H1 (cell line): ENCODE results near the gene SUSD5. TPM values are rescaled to one million over a fixed set of nuclear protein-coding genes. Genes with fewer than 3 reads are reported as not detected.

ENCODE experiments used
- CTCF ChIA-PET: fragments of 300-600 bp; sonication (Branson Sonifier 250); formaldehyde crosslinking; loops from one replicate; lab custom pipeline; 2021; ENCODE audit not compliant: partially characterized antibody; lab: Charles Lee
- POLR2A ChIA-PET: fragments of 300-600 bp; sonication (Branson Sonifier 250); formaldehyde crosslinking; loops from one replicate; lab custom pipeline; 2021; ENCODE audit warnings: inconsistent platforms; ENCODE audit not compliant: partially characterized antibody; lab: Charles Lee
- DNase-seq, 2 experiments: peaks; one replicate each; pipeline versions ENCODE4 v3.0.0 to v3.0.0-alpha.2; 2010 to 2022; ENCODE audit warnings: low spot score in 2 of 2, low read depth in 1 of 2, mixed read lengths in 1 of 2
- FAIRE-seq: peaks from 2 replicates; lab custom pipeline; 2011; peaks lifted over from hg19 to GRCh38; lab: Jason Lieb, UNC
- H2AFZ ChIP-seq: 2 replicates; pipeline ENCODE4 v1.8.1; 2012; ENCODE audit warnings: low read length, inconsistent platforms
- H2AK5ac ChIP-seq: 2 replicates; pipeline ENCODE4 v1.6.1; 2013; ENCODE audit warnings: low read depth, low read length
- H2BK120ac ChIP-seq: replicated peaks from 2 replicates; pipeline ENCODE3; 2013; ENCODE audit warnings: low read depth, low read length, inconsistent platforms
- H2BK12ac ChIP-seq: 2 replicates; pipeline ENCODE4 v1.6.1; 2013; ENCODE audit warnings: low read depth, low read length
- H2BK15ac ChIP-seq: 2 replicates; pipeline ENCODE4 v1.6.1; 2013; ENCODE audit warnings: low read length
- H2BK20ac ChIP-seq: 2 replicates; pipeline ENCODE4 v1.6.1; 2013; ENCODE audit warnings: low read length
- H2BK5ac ChIP-seq: 2 replicates; pipeline ENCODE4 v1.6.1; 2013; ENCODE audit warnings: low read depth, low read length
- H3K14ac ChIP-seq: 2 replicates; pipeline ENCODE4 v1.6.1; 2013; ENCODE audit warnings: inconsistent platforms; ENCODE audit not compliant: insufficient read length
- H3K18ac ChIP-seq: 2 replicates; pipeline ENCODE4 v1.6.1; 2013; ENCODE audit warnings: low read length; ENCODE audit errors: extremely low read depth
- H3K23ac ChIP-seq: 2 replicates; pipeline ENCODE4 v1.6.1; 2013; ENCODE audit warnings: inconsistent platforms; ENCODE audit not compliant: insufficient read length
- H3K23me2 ChIP-seq: 2 replicates; pipeline ENCODE4 v1.6.1; 2013; ENCODE audit warnings: low read depth, low read length
- H3K27ac ChIP-seq: 2 replicates; pipeline ENCODE4 v1.6.1; 2011; ENCODE audit warnings: low read depth, low read length, inconsistent platforms
- H3K27me3 ChIP-seq, 4 experiments: replicated peaks in 1 of 4; 1 replicate in 1 of 4; 2 replicates in 3 of 4; pipeline versions ENCODE4 v1.6.1 to v1.8.1; 2011 to 2013; ENCODE audit warnings: low read length in 3 of 4, mild to moderate bottlenecking in 3 of 4, inconsistent platforms in 2 of 4, mixed read lengths in 2 of 4, moderate library complexity in 1 of 4; ENCODE audit not compliant: control insufficient read depth in 3 of 4, insufficient read depth in 3 of 4; ENCODE audit errors: extremely low read depth in 1 of 4
- H3K36me3 ChIP-seq, 4 experiments: 2 replicates each; pipeline versions ENCODE4 v1.6.1 to v1.8.1; 2011 to 2013; ENCODE audit warnings: mild to moderate bottlenecking in 4 of 4, low read length in 3 of 4, moderate library complexity in 2 of 4, control low read depth in 1 of 4, inconsistent platforms in 1 of 4; ENCODE audit not compliant: insufficient read depth in 4 of 4, control insufficient read depth in 2 of 4
- H3K4ac ChIP-seq: replicated peaks from 2 replicates; pipeline ENCODE3; 2013; ENCODE audit warnings: low read length, low read depth, mixed read lengths, inconsistent platforms; ENCODE audit not compliant: insufficient read length
- H3K4me1 ChIP-seq, 4 experiments: replicated peaks in 1 of 4; 1 replicate in 1 of 4; 2 replicates in 3 of 4; pipeline versions ENCODE4 v1.6.1 to v1.8.1; 2011 to 2013; ENCODE audit warnings: low read length in 3 of 4, inconsistent platforms in 2 of 4, mixed read lengths in 1 of 4; ENCODE audit not compliant: insufficient read depth in 4 of 4, control insufficient read depth in 3 of 4
- H3K4me2 ChIP-seq, 2 experiments: 2 replicates each; pipeline versions ENCODE4 v1.6.1 to v1.8.1; 2011 to 2013; ENCODE audit warnings: low read depth in 2 of 2, low read length in 2 of 2, control low read depth in 1 of 2, inconsistent platforms in 1 of 2, mild to moderate bottlenecking in 1 of 2; ENCODE audit not compliant: insufficient read depth in 1 of 2
- H3K4me3 ChIP-seq, 4 experiments: fragments of 200-600, 300-600 bp in 1 of 4; sonication (generic), shearing (Covaris generic), sonication (Bioruptor Twin) in 1 of 4; 2 replicates each; pipeline versions ENCODE4 v1.5.1 to v1.8.1; 2011 to 2016; ENCODE audit warnings: low read length in 4 of 4, low read depth in 3 of 4, control low read depth in 2 of 4, inconsistent platforms in 2 of 4, mild to moderate bottlenecking in 2 of 4, mixed read lengths in 1 of 4, moderate library complexity in 1 of 4; ENCODE audit not compliant: insufficient read depth in 2 of 4; ENCODE audit errors: extremely low read depth in 1 of 4
- H3K56ac ChIP-seq: replicated peaks from 2 replicates; pipeline ENCODE3; 2013; ENCODE audit warnings: low read depth, mild to moderate bottlenecking, mixed read lengths, low read length, inconsistent platforms; ENCODE audit not compliant: insufficient read length
- H3K79me1 ChIP-seq: 2 replicates; pipeline ENCODE4 v1.6.1; 2013; ENCODE audit warnings: low read depth, low read length, control low read depth
- H3K79me2 ChIP-seq, 2 experiments: 2 replicates each; pipeline versions ENCODE4 v1.6.1 to v1.8.1; 2012 to 2013; ENCODE audit warnings: low read length in 2 of 2, mild to moderate bottlenecking in 2 of 2, inconsistent platforms in 1 of 2; ENCODE audit not compliant: insufficient read depth in 2 of 2, control insufficient read depth in 1 of 2
- H3K9ac ChIP-seq, 4 experiments: replicated peaks in 1 of 4; 1 replicate in 1 of 4; 2 replicates in 3 of 4; pipeline versions ENCODE4 v1.6.1 to v1.8.1; 2011 to 2013; ENCODE audit warnings: low read depth in 3 of 4, low read length in 3 of 4, control low read depth in 2 of 4, mild to moderate bottlenecking in 2 of 4, moderate library complexity in 2 of 4, inconsistent platforms in 1 of 4; ENCODE audit errors: extremely low read depth in 1 of 4
- H3K9me3 ChIP-seq, 2 experiments: 2 replicates each; pipeline versions ENCODE4 v1.6.1 to v1.8.1; 2012 to 2013; ENCODE audit warnings: mild to moderate bottlenecking in 2 of 2, moderate library complexity in 2 of 2, control low read depth in 1 of 2, inconsistent platforms in 1 of 2, low read depth in 1 of 2, low read length in 1 of 2, mixed read lengths in 1 of 2; ENCODE audit not compliant: insufficient read depth in 2 of 2
- H4K20me1 ChIP-seq, 2 experiments: replicated peaks in 1 of 2; 2 replicates each; pipeline versions ENCODE3 to v1.8.1; 2011 to 2013; ENCODE audit warnings: inconsistent platforms in 2 of 2, low read length in 2 of 2, mild to moderate bottlenecking in 1 of 2; ENCODE audit not compliant: insufficient read depth in 2 of 2, control insufficient read depth in 1 of 2
- H4K5ac ChIP-seq: 2 replicates; pipeline ENCODE4 v1.6.1; 2013; ENCODE audit warnings: low read length, low read depth, mixed read lengths, inconsistent platforms; ENCODE audit not compliant: insufficient read length
- H4K8ac ChIP-seq: 2 replicates; pipeline ENCODE4 v1.8.0; 2013; ENCODE audit warnings: mild to moderate bottlenecking, moderate library complexity, low read length, inconsistent platforms; ENCODE audit not compliant: insufficient read depth; ENCODE audit errors: extremely low read depth
- H4K91ac ChIP-seq: replicated peaks from 2 replicates; pipeline ENCODE3; 2013; ENCODE audit warnings: low read length, mixed read lengths, inconsistent platforms; ENCODE audit not compliant: insufficient read length
- MAFK ChIP-seq: IDR thresholded peaks from 2 replicates; pipeline ENCODE4 v1.6.1; 2012; ENCODE audit warnings: low read depth, mild to moderate bottlenecking, improper control_type of control experiment, low read length
- POLR2AphosphoS5 ChIP-seq: IDR thresholded peaks from 2 replicates; pipeline ENCODE4 v1.6.1; 2011; ENCODE audit warnings: low read depth, low read length
- RXRA ChIP-seq: IDR thresholded peaks from 2 replicates; pipeline ENCODE4 v1.6.1; 2011; ENCODE audit warnings: low read depth, mild to moderate bottlenecking, low read length, moderate library complexity; ENCODE audit not compliant: insufficient read depth
- USF2 ChIP-seq: IDR thresholded peaks from 2 replicates; pipeline ENCODE4 v1.6.1; 2011; ENCODE audit warnings: low read length, improper control_type of control experiment
- polyA plus RNA-seq, 7 experiments: library from polyadenylated mRNA; depleted of rRNA in 3 of 7; stranded (reverse) in 5 of 7; unstranded in 2 of 7; fragments of >200 nt in 5 of 7; fragments of 200-250 nt in 2 of 7; gene quantifications; 1 replicate in 5 of 7; 2 replicates in 1 of 7; 4 replicates in 1 of 7; pipeline versions ENCODE4 v1.2.1 to v1.2.3, GENCODE V29; 2011 to 2013; ENCODE audit warnings: missing spikeins in 2 of 7, mixed read lengths in 2 of 7
- total RNA-seq: library from RNA; stranded (reverse); fragmentation: NEBNext Ultra II Directional; extraction: Animal tissue kit (Norgen Biotek cat#: 25700); gene quantifications from 2 replicates; pipeline ENCODE4 v1.2.1, GENCODE V29; 2021

SUSD5 gene
- total and polyA plus RNA-seq, 2 of the 8 experiments (the other 6 are each of a cell fraction or from before 2014, with no cell fraction given), result 0.92 to 3.3 TPM

GRCh38 chr3:33246786-33247185 lies 28.2 kb upstream of the SUSD5 start:
- H3K18ac ChIP-seq, result no peak overlapping the region
- H3K4me3 ChIP-seq, result no peak overlapping the region
- no peak overlapping the region for H3K9ac ChIP-seq
- no peaks in the 10 kb centered on the region; the same call in 1 of the 2 replicates for H3K23me2 ChIP-seq
- H3K79me1 ChIP-seq, result no peaks in the 10 kb centered on the region
- DNase-seq, result no peak
- no peak overlapping the region for H3K4me2 ChIP-seq
- no peaks in the 10 kb centered on the region for H4K20me1 ChIP-seq
- H3K27me3 ChIP-seq, result no peaks in the 10 kb centered on the region
- no peak overlapping the region for H3K56ac ChIP-seq
- H4K91ac ChIP-seq, result no peak overlapping the region
- no peak overlapping the region for H2BK20ac ChIP-seq
- no peak overlapping the region for H4K8ac ChIP-seq
- ChIA-PET POLR2A (no interaction called here), CTCF (no interaction called here)
- no peak for FAIRE-seq
- no peak overlapping the region for H2BK15ac ChIP-seq
- TF ChIP-seq RXRA (no peak), MAFK (no peak), POLR2AphosphoS5 (no peak), USF2 (no peak)
- H2BK120ac ChIP-seq, result no peak overlapping the region
- H3K36me3 ChIP-seq, result no peaks in the 10 kb centered on the region
- no peaks in the 10 kb centered on the region for H3K9me3 ChIP-seq
- no peak overlapping the region for H2AK5ac ChIP-seq
- H3K14ac ChIP-seq, result no peak overlapping the region
- no peak overlapping the region for H3K27ac ChIP-seq
- no peak overlapping the region for H3K23ac ChIP-seq
- no peaks in the 10 kb centered on the region for H3K4me1 ChIP-seq
- H4K5ac ChIP-seq, result no peak overlapping the region
- H2BK5ac ChIP-seq, result no peak overlapping the region
- H3K79me2 ChIP-seq, result no peaks in the 10 kb centered on the region
- H2AFZ ChIP-seq, result no peak overlapping the region
- H2BK12ac ChIP-seq, result no peak overlapping the region
- no peak overlapping the region for H3K4ac ChIP-seq
